IMR-90 (cell line): Measurements from ENCODE around the gene LARGE2. TPM values are rescaled to one million over a fixed set of nuclear protein-coding genes. Genes with fewer than 3 reads are reported as not detected.

Experiments used
- ATAC-seq: fragments of 200-7000 bp; cut with Tn5 transposase; 2 replicates; pipeline ENCODE4 v1.9.1; 2020; ENCODE audit warnings: low read depth, mild to moderate bottlenecking, moderate library complexity
- BruUV-seq: library from RNA; stranded (reverse); fragments of 400-500 nt; replicated peaks from 2 replicates; lab custom pipeline; 2021; lab: Mats Ljungman, UMichigan
- CTCF ChIA-PET: fragments of 300-600 bp; formaldehyde crosslinking; extraction: SDS; loops from one replicate; lab custom pipeline; 2021; ENCODE audit warnings: antibody characterized with exemption; lab: Yijun Ruan, JAX
- POLR2A ChIA-PET: fragments of 300-600 bp; sonication (Branson Sonifier 250); formaldehyde crosslinking; loops from one replicate; lab custom pipeline; 2022; ENCODE audit warnings: antibody characterized with exemption; ENCODE audit not compliant: unreplicated experiment; lab: Charles Lee
- DNase-seq: peaks from one replicate; pipeline ENCODE4 v3.0.0; 2013
- H2AFZ ChIP-seq: replicated peaks from 2 replicates; pipeline ENCODE3; 2013; ENCODE audit warnings: low read length, mild to moderate bottlenecking; ENCODE audit not compliant: poor library complexity
- H2AK5ac ChIP-seq: 2 replicates; pipeline ENCODE4 v1.6.1; 2013; ENCODE audit warnings: low read depth, low read length, inconsistent platforms
- H2AK9ac ChIP-seq: replicated peaks from 2 replicates; pipeline ENCODE3; 2013; ENCODE audit warnings: mild to moderate bottlenecking, low read depth, low read length, moderate library complexity; ENCODE audit not compliant: poor library complexity
- H2BK120ac ChIP-seq: 2 replicates; pipeline ENCODE4 v1.6.1; 2013; ENCODE audit warnings: low read depth, low read length, inconsistent platforms
- H2BK15ac ChIP-seq: 3 replicates; pipeline ENCODE4 v1.6.1; 2013; ENCODE audit warnings: low read depth, low read length, inconsistent platforms
- H2BK20ac ChIP-seq: 2 replicates; pipeline ENCODE4 v1.6.1; 2013; ENCODE audit warnings: low read depth, mild to moderate bottlenecking, inconsistent platforms, low read length, moderate library complexity
- H2BK5ac ChIP-seq: 2 replicates; pipeline ENCODE4 v1.6.1; 2013; ENCODE audit warnings: mild to moderate bottlenecking, low read depth, low read length, inconsistent platforms; ENCODE audit not compliant: poor library complexity, severe bottlenecking
- H3K14ac ChIP-seq: replicated peaks from 2 replicates; pipeline ENCODE4 v1.6.1; 2013; ENCODE audit warnings: low read depth, low read length, inconsistent platforms
- H3K18ac ChIP-seq: 2 replicates; pipeline ENCODE4 v1.6.1; 2013; ENCODE audit warnings: low read depth, low read length, control low read depth
- H3K23ac ChIP-seq: 2 replicates; pipeline ENCODE4 v1.6.1; 2013; ENCODE audit warnings: low read depth, low read length, inconsistent platforms
- H3K27ac ChIP-seq: 2 replicates; pipeline ENCODE4 v1.5.1; 2013; ENCODE audit warnings: mild to moderate bottlenecking, control low read depth, low read length; ENCODE audit not compliant: insufficient read depth
- H3K27me3 ChIP-seq: 2 replicates; pipeline ENCODE4 v1.6.1; 2013; ENCODE audit warnings: low read length; ENCODE audit not compliant: control insufficient read depth, insufficient read depth
- H3K36me3 ChIP-seq: 2 replicates; pipeline ENCODE4 v1.6.1; 2013; ENCODE audit warnings: low read length, mixed read lengths; ENCODE audit not compliant: control insufficient read depth, insufficient read depth
- H3K4ac ChIP-seq: 2 replicates; pipeline ENCODE4 v1.6.1; 2013; ENCODE audit warnings: low read depth, low read length, inconsistent platforms
- H3K4me1 ChIP-seq: 2 replicates; pipeline ENCODE4 v1.6.1; 2013; ENCODE audit warnings: low read length, mixed read lengths; ENCODE audit not compliant: control insufficient read depth, insufficient read depth
- H3K4me2 ChIP-seq: 2 replicates; pipeline ENCODE4 v1.6.1; 2013; ENCODE audit warnings: low read depth, mild to moderate bottlenecking, control low read depth, low read length, moderate library complexity
- H3K4me3 ChIP-seq: 2 replicates; pipeline ENCODE4 v1.5.1; 2013; ENCODE audit warnings: low read depth, mild to moderate bottlenecking, control low read depth, low read length, moderate library complexity; ENCODE audit not compliant: insufficient read depth
- H3K56ac ChIP-seq: 2 replicates; pipeline ENCODE4 v1.6.1; 2013; ENCODE audit warnings: low read length, inconsistent platforms; ENCODE audit not compliant: insufficient read depth; ENCODE audit errors: extremely low read depth
- H3K79me1 ChIP-seq, 2 experiments: 2 replicates each; pipeline ENCODE4 v1.6.1; 2013; ENCODE audit warnings: low read length in 2 of 2, inconsistent platforms in 1 of 2, low read depth in 1 of 2
- H3K9ac ChIP-seq: 2 replicates; pipeline ENCODE4 v1.6.1; 2013; ENCODE audit warnings: low read depth, low read length, control low read depth
- H3K9me1 ChIP-seq: 2 replicates; pipeline ENCODE4 v1.6.1; 2013; ENCODE audit warnings: low read length, inconsistent platforms; ENCODE audit not compliant: insufficient read depth
- H3K9me3 ChIP-seq: 2 replicates; pipeline ENCODE4 v1.6.1; 2013; ENCODE audit warnings: low read length; ENCODE audit not compliant: control insufficient read depth, insufficient read depth
- H4K20me1 ChIP-seq: 2 replicates; pipeline ENCODE4 v1.6.1; 2013; ENCODE audit warnings: low read length, inconsistent platforms; ENCODE audit not compliant: insufficient read depth
- H4K5ac ChIP-seq: 2 replicates; pipeline ENCODE4 v1.6.1; 2013; ENCODE audit warnings: mild to moderate bottlenecking, low read depth, low read length, control low read depth
- H4K8ac ChIP-seq, 2 experiments: 2 replicates each; pipeline ENCODE4 v1.6.1; 2013; ENCODE audit warnings: low read depth in 2 of 2, low read length in 2 of 2, control low read depth in 1 of 2, inconsistent platforms in 1 of 2
- H4K91ac ChIP-seq: 2 replicates; pipeline ENCODE4 v1.6.1; 2013; ENCODE audit warnings: low read depth, low read length, inconsistent platforms; ENCODE audit not compliant: insufficient read depth
- BHLHE40 ChIP-seq: fragments of 150-350 bp; IDR thresholded peaks from 2 replicates; pipeline ENCODE4 v1.6.1; 2016; ENCODE audit warnings: mild to moderate bottlenecking, low read depth, low read length
- CEBPB ChIP-seq: IDR thresholded peaks from 2 replicates; pipeline ENCODE4 v1.6.1; 2012; ENCODE audit warnings: low read depth, low read length, improper control_type of control experiment
- CHD1 ChIP-seq: IDR thresholded peaks from 2 replicates; pipeline ENCODE4 v1.6.1; 2012; ENCODE audit warnings: low read depth, low read length, improper control_type of control experiment
- ELK1 ChIP-seq: fragments of 150-350 bp; IDR thresholded peaks from 2 replicates; pipeline ENCODE4 v1.6.1; 2016; ENCODE audit warnings: low read depth, mild to moderate bottlenecking, low read length, moderate library complexity, borderline replicate concordance
- FOS ChIP-seq: fragments of 150-350 bp; IDR thresholded peaks from 2 replicates; pipeline ENCODE4 v1.6.1; 2016; ENCODE audit warnings: low read depth, low read length
- MAFK ChIP-seq: IDR thresholded peaks from 2 replicates; pipeline ENCODE4 v1.6.1; 2012; ENCODE audit warnings: low read depth, low read length, improper control_type of control experiment
- MAZ ChIP-seq: IDR thresholded peaks from 2 replicates; pipeline ENCODE4 v1.6.1; 2012; ENCODE audit warnings: low read depth, mild to moderate bottlenecking, low read length, improper control_type of control experiment, moderate library complexity, borderline replicate concordance
- MXI1 ChIP-seq: IDR thresholded peaks from 2 replicates; pipeline ENCODE4 v1.6.1; 2012; ENCODE audit warnings: low read depth, mild to moderate bottlenecking, low read length, moderate library complexity, borderline replicate concordance
- NFE2L2 ChIP-seq: fragments of 150-350 bp; IDR thresholded peaks from 2 replicates; pipeline ENCODE4 v1.6.1; 2016; ENCODE audit warnings: low read depth, mild to moderate bottlenecking, low read length
- POLR2A ChIP-seq: IDR thresholded peaks from 2 replicates; pipeline ENCODE4 v1.6.1; 2012; ENCODE audit warnings: mild to moderate bottlenecking, low read depth, low read length
- RAD21 ChIP-seq: IDR thresholded peaks from 2 replicates; pipeline ENCODE4 v1.6.1; 2012; ENCODE audit warnings: low read length, improper control_type of control experiment
- RFX5 ChIP-seq: IDR thresholded peaks from 2 replicates; pipeline ENCODE4 v1.8.0; 2012; ENCODE audit warnings: low read depth, mild to moderate bottlenecking, low read length, moderate library complexity
- WGBS, 2 experiments: methylation state at CpG; one replicate each; pipeline versions ENCODE4 v1.1.5 to v1.1.7; 2013; ENCODE audit warnings: missing lambda C conversion rate in 2 of 2; ENCODE audit not compliant: insufficient read length in 1 of 2; ENCODE audit errors: extremely low coverage in 2 of 2; 5-methylcytosine and 5-hydroxymethylcytosine counted together
- dilution Hi-C: fragments of 300-500 bp; cut with HindIII; formaldehyde crosslinking; loops from one replicate; pipeline ENCODE4 v1.14.3; 2018; ENCODE audit warnings: low sequenced_read_pairs; ENCODE audit not compliant: unreplicated experiment
- in situ Hi-C: fragments of 300-500 bp; cut with MboI; formaldehyde crosslinking; loops from 3 replicates; pipeline ENCODE4 v1.14.3; 2019; ENCODE audit warnings: low sequenced_read_pairs, inconsistent platforms, mixed read lengths
- intact Hi-C: fragments of 100-400 bp; cut with micrococcal nuclease; formaldehyde crosslinking; loops from 2 replicates; pipeline ENCODE4 v1.10.0; 2022
- polyA plus RNA-seq, 3 experiments: library from polyadenylated mRNA; depleted of rRNA; stranded (reverse); fragments of >200 nt; gene quantifications; 2 replicates each; pipeline ENCODE4 v1.2.3, GENCODE V29; 2012; ENCODE audit warnings: low replicate concordance in 1 of 3
- total RNA-seq: library from RNA; depleted of rRNA; stranded (reverse); fragments of >200 nt; gene quantifications from 2 replicates; pipeline ENCODE4 v1.2.3, GENCODE V29; 2012
- TF ChIP-seq, protein P1 (sequence below): fragments of 150-350 bp; IDR thresholded peaks from 2 replicates; pipeline ENCODE4 v1.6.1; 2017; ENCODE audit warnings: mild to moderate bottlenecking, antibody characterized with exemption, low read length, low read depth
- TF ChIP-seq, protein P2 (sequence below): conservative IDR thresholded peaks from 2 replicates; pipeline ENCODE4 v1.5.1; 2012; ENCODE audit warnings: mild to moderate bottlenecking, low read depth, low read length, improper control_type of control experiment

Gene LARGE2
- total and polyA plus RNA-seq, 2 of the 4 experiments (the other 2 are of a cell fraction), result 0.03 TPM; not detected in 1

- H4K20me1 ChIP-seq, result peaks cover 10% of the 10 kb centered on the region; the same call in 1 of the 2 replicates
- peaks cover 0 to 4% of the 10 kb centered on the region in 2 experiments; a peak in 1 of 4 replicates for H3K79me1 ChIP-seq
- H3K4ac ChIP-seq, result no peak overlapping the region
- no peaks in the 10 kb centered on the region; the same call in 1 of the 2 replicates for H3K9me1 ChIP-seq
- no peak overlapping the region for H2BK15ac ChIP-seq
- peaks cover 44% of the 10 kb centered on the region for H3K27me3 ChIP-seq
- no peak overlapping the region for H3K4me2 ChIP-seq
- CTCF ChIA-PET, result no interaction called here
- DNase-seq (no peak), ATAC-seq (no peak)
- H3K14ac ChIP-seq, result no peak overlapping the region
- no peak overlapping the region for H3K4me3 ChIP-seq
- no peak overlapping the region for H2AK5ac ChIP-seq
- intact Hi-C loops (no loop called here), dilution Hi-C loops (no loop called here), in situ Hi-C loops (no loop called here)
- no peak overlapping the region for H4K91ac ChIP-seq
- POLR2A ChIA-PET, result no interaction called here
- no peak overlapping the region for H3K56ac ChIP-seq
- H2AK9ac ChIP-seq, result no peak overlapping the region
- H4K8ac ChIP-seq, result no peak overlapping the region
- H3K4me1 ChIP-seq, result peaks cover 2% of the 10 kb centered on the region; the same call in 1 of the 2 replicates
- no peak overlapping the region for H3K18ac ChIP-seq
- H3K9me3 ChIP-seq, result no peaks in the 10 kb centered on the region
- 89% methylated on average over 3 of the region's 8 CpGs; no CpG with 5 or more reads in 1 of the 2 experiments for WGBS, 2 experiments
- no peak for TF ChIP-seq CEBPB
- TF ChIP-seq MAFK, result no peak
- TF ChIP-seq FOS, result no peak
- TF ChIP-seq BHLHE40, result no peak
- no peak for TF ChIP-seq NFE2L2
- TF ChIP-seq CHD1, result no peak
- TF ChIP-seq, protein P1, sequence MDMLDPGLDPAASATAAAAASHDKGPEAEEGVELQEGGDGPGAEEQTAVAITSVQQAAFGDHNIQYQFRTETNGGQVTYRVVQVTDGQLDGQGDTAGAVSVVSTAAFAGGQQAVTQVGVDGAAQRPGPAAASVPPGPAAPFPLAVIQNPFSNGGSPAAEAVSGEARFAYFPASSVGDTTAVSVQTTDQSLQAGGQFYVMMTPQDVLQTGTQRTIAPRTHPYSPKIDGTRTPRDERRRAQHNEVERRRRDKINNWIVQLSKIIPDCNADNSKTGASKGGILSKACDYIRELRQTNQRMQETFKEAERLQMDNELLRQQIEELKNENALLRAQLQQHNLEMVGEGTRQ, result no peak
- no peak for TF ChIP-seq RAD21
- TF ChIP-seq, protein P2, sequence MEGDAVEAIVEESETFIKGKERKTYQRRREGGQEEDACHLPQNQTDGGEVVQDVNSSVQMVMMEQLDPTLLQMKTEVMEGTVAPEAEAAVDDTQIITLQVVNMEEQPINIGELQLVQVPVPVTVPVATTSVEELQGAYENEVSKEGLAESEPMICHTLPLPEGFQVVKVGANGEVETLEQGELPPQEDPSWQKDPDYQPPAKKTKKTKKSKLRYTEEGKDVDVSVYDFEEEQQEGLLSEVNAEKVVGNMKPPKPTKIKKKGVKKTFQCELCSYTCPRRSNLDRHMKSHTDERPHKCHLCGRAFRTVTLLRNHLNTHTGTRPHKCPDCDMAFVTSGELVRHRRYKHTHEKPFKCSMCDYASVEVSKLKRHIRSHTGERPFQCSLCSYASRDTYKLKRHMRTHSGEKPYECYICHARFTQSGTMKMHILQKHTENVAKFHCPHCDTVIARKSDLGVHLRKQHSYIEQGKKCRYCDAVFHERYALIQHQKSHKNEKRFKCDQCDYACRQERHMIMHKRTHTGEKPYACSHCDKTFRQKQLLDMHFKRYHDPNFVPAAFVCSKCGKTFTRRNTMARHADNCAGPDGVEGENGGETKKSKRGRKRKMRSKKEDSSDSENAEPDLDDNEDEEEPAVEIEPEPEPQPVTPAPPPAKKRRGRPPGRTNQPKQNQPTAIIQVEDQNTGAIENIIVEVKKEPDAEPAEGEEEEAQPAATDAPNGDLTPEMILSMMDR, result no peak
- TF ChIP-seq RFX5, result no peak
- no peak for TF ChIP-seq POLR2A
- no peak for TF ChIP-seq MXI1
- TF ChIP-seq MAZ, result no peak
- no peak for TF ChIP-seq ELK1
- no peak overlapping the region for H2AFZ ChIP-seq
- H3K9ac ChIP-seq, result no peak overlapping the region
- no peak overlapping the region for H3K27ac ChIP-seq
- no TSS peak for BruUV-seq
- H2BK5ac ChIP-seq, result no peak overlapping the region
- no peak overlapping the region for H4K5ac ChIP-seq
- no peaks in the 10 kb centered on the region for H3K36me3 ChIP-seq
- H2BK120ac ChIP-seq, result no peak overlapping the region
- no peak overlapping the region for H2BK20ac ChIP-seq
- H3K23ac ChIP-seq, result no peak overlapping the region
These were observed 26.8 kb upstream of the LARGE2 start for GRCh38 chr11:45895553-45896259.
